NCI-H748 (cell line): ENCODE measurements around the gene MVD.

ENCODE experiments used
- DNase-seq: peaks from one replicate; lab custom pipeline; 2025; ENCODE audit not compliant: unreplicated experiment; lab: John Stamatoyannopoulos, UW

The MVD gene, protein sequence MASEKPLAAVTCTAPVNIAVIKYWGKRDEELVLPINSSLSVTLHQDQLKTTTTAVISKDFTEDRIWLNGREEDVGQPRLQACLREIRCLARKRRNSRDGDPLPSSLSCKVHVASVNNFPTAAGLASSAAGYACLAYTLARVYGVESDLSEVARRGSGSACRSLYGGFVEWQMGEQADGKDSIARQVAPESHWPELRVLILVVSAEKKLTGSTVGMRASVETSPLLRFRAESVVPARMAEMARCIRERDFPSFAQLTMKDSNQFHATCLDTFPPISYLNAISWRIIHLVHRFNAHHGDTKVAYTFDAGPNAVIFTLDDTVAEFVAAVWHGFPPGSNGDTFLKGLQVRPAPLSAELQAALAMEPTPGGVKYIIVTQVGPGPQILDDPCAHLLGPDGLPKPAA

DNA sequence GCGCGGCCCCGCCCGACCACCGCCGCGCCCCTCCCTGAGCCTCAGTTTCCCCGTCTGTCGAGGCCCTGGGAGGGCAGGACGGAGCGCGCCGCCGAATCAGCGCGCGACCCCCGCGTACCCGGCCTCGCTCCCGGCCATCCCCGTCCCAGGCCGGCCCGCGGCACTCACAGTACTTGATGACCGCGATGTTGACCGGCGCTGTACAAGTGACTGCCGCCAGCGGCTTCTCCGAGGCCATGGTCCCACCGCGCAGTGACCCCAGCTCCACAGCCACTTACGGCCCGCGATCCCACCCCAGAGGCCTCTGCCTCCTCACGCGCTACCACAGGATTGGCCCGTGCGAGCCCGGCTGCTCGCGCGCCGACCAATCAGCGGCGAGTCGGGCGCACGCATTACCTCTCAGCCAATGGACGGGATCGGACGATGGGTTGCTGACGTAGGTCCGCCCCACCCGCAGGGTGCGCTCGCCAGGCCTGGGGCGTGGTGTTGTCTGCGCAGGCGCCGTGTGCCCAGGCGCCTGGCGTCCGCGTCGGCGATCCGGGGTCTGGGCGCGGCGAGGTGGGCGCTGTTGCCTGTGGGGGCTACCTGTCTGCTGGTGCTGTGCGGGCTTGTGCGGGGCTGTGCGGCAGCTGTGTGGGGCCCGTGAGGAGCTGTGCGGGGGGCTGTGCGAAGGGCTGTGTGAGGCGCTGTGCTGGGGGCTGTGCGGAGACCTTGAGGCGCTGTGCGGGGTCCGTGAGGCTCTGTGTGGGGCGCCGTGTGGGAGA is at the start of gene MVD:
MVD (minus strand) TSS at position 249 of the 764 bp plus-strand sequence; CDS start at position 238, 11 bp downstream.
- peak; percentile 96 for DNase-seq

DNA sequence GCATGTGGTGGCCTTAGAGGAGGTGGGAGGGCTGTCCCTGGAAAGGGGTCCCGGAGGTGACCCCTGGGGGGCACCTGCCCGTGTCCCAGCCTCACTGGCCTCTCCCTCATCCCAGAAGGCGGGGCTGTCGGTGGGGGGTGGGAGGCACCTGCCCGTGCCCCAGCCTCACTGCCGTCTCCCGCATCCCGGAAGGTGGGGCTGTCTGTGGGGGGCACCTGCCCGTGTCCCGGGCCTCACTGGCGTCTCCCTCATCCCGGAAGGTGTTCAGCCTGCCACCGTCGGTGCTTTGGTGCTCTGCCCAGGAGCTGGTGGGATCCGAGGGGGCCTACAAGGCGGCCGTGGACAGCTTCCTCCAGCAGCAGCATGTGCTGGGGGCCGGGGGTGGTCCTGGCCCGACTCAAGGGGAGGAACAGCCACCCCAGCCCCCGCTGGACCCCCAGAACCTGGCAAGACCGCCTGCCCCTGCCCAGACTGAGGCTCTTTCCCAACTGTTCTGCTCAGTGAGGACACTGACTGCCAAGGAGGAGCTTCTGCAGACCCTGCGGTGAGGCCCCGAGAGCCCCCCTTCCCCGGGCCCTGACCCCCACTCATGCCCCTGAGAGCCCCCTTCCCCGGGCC is 49.6 kb upstream of the MVD start:
- DNase-seq: no peak

DNA sequence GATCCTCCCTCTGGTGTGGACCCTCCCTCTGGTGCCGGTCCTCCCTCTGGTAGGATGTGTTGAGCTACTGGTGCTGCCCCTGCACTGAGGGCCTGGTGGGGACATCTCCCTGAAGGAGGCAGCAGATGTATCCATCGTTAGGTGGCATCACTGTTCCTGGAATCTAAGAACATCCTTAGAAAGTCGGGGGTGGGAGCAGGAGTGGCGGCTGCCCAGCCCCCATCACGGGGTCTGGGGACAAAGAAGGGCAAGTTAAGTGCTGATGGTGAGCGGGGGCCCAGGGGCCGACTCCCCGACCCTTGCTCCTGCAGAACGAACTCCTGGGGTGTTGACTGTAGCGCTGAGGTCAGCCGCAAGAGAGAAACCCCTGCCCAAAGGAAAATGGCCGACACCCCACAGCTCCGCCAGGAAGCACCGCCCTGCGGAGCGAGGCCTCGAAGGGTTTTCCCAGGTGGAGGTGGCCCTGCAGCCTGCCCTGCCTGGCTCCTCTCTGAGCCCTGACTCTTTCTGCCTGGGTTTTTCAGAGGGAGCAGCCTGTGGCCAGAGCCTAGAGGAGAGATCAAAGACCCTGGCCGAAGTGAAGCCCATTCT is 49.0 kb upstream of the MVD start:
- DNase-seq: no peak

DNA sequence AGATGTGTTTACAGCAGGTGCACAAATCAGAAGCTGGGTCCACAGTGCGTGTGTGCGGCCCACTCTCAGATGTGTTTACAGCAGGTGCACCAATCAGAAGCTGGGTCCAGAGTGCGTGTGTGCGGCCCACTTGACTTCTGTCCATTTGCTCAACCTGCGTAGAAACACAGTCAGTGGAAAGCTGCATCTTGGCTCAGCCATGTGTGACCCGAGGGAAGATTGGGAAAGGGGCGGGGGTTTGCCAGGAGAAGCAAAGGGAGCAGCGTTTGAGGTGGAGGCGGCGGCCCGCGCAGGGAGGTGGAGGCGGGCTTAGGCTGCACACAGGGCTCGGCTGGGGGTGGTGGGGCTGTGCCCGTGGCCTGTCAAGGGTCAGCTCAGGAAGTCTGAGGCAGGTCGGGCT is 47.7 kb upstream of the MVD start:
- DNase-seq: no peak

DNA sequence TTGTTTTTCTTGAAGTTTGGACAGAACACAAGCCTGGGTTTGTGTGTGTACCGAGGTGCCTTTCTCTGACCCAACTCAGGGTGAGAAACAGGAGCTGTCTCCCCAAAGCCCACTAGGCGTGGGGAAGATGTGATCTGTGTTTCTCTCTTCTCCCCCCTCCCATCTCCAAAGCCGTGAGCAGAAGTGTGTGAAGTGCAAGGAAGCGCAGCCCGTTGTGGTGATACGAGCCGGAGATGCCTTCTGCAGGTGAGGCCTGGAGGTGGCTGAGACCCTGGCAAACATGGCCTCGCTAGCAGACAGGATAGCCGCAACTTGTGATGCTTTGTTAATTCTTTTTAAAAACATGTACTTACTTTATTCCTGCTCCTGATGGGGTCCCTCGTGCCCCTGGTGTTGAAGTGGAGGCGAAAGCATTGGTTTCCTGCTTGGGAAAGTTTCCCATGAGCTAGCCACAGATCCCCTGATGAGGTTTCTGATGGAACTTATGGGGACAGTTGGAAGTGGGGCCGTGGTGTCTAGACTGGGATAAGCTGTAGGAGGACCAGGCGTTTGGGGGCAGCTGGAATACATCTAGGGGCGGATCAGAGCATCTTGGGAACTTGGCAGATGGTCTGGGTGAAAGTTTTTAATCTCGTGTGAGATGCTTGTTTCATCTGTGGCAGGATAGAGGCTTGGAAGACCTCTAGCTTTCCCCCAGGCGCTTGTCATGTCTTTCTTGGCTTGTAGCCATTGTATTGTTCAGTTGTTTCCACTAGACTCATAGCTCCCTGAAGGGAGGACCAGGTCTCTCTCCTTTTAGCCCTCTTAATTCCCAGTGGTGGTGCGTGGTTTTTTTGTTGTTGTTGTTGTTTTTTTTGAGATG is 44.3 kb upstream of the MVD start:
- DNase-seq: no peak

DNA sequence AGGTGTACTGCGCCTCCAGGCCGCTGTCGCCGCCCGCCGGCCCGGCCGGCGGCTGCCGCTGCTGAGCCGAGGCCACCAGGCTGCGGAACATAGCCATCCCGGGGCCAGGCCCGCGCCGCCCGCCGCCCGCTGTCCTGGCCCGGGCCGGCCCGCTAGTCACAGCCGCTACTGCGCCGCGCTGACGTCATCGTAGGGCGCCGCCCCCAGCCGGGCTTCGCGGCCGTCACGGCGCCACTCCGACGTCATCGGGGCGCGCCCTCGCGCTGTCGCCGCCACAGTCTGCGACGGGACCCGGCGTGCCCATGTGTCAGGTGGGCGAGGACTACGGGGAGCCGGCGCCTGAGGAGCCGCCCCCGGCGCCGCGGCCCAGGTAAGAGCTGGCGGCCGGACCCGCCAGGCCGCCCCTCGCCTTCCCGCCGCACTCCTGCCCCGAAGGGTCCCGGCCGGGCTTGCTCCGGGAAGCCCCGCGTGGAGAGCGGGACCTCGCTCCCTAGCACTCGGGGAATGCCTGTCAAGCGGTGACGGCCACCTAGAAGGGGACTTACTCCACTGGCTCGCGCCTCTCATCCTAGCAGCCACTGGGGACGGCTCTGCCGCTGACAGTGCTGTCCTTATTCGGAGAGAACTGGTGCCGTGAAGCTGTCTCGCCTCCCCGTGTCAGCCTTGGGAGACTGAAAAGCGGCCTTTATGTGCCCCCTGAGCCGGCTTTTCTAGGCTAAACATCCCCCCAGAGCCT is 43.5 kb upstream of the MVD start, which contains the start of the genes CTU2 and RNF166:
CTU2 (plus strand) TSS at position 275 of the 736 bp plus-strand sequence; CDS start at position 303, 28 bp downstream.
RNF166 (minus strand) TSS at position 180 of the 736 bp plus-strand sequence; CDS start at position 97, 83 bp downstream.
- peak; percentile 84 for DNase-seq

DNA sequence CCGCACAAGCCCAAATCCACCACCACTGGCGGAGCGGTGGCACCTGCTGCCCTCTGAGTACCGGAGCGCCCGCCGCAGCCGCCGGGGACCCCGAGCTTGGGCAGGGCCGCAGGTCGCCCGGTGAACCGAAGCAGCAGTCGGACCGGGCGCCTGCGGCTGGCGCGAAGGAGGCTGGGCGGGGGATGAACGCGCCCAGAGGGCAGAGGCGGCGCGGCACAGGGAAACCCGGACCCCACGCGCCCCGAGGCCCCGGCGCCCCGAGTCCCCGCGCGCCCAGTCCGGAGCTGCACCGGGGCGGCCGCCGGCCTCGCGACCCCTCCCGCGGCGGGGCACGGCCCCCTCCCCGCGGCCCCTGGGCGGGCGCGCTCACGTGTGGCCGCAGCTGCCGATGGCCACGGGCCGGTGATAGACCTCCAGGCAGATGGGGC is 42.9 kb upstream of the MVD start:
- DNase-seq: peak; percentile 21

DNA sequence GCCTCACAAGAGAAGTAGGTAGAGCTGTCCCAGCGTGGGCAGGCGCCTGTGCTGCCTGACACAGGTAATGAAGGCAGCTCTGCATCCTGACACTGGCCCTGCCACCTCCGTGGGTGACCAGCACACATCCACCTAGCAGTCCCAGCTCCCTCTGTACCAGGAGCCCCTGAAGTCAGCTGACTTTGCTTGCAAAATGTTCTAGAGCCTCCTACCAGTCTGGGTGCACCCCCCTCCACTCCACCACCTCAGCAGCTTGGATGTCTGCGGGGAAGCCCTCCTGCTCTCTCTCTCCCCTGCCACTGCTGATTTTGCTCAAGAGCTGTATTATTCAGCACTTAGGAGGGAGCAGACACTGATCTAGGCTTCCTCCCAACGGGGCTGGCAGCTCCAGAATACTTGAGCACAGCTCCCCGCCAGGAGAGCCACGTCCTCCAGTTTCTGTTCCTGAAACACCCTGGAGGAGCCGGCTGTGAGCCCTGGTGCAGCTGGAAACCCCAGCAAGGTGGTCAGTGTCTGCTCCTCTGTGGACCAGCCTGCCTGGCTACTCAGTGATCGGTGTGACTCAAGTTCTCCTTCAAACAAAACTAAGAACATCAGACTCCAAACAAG is 42.3 kb upstream of the MVD start:
- no peak for DNase-seq

DNA sequence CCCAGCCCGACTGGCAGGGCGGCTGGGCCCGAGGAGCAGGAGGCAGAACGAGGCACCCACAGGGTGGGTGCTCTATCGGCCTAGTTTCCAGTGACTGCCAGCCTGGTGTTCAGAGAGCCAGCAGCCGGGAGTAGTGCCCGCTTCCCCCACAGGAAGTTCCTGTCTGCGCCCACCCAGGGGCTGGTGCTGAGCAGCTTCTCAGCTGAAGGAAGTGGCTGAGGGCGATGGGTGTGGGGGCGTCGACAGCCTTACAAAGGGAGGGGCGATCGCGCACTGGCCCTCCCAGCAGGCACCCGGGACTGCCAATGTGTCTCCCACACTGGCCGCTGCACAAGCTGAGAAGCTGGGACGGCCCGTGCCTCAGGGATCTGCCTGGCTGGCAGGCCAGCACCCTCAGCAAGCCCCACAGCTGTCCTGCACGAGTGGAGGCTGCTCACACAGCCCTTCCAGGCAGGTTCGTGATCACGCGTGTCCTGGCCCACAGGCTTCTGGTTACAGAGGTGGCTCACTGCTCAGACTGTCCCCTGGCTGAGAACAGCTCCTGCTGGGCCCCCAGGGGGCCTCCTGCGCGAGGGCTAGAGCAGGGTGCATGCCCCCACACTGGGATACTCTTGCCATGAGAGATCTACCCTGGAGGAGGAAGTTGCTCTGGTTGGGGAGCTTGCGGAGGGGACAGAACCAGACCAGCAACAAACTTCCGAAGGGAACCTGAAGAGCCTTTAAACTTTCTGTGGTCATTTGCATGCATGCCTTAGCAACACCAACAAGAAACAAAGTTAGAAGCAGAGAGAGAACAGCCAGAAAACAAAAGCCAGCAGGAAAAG is 40.8 kb upstream of the MVD start:
- no peak for DNase-seq

DNA sequence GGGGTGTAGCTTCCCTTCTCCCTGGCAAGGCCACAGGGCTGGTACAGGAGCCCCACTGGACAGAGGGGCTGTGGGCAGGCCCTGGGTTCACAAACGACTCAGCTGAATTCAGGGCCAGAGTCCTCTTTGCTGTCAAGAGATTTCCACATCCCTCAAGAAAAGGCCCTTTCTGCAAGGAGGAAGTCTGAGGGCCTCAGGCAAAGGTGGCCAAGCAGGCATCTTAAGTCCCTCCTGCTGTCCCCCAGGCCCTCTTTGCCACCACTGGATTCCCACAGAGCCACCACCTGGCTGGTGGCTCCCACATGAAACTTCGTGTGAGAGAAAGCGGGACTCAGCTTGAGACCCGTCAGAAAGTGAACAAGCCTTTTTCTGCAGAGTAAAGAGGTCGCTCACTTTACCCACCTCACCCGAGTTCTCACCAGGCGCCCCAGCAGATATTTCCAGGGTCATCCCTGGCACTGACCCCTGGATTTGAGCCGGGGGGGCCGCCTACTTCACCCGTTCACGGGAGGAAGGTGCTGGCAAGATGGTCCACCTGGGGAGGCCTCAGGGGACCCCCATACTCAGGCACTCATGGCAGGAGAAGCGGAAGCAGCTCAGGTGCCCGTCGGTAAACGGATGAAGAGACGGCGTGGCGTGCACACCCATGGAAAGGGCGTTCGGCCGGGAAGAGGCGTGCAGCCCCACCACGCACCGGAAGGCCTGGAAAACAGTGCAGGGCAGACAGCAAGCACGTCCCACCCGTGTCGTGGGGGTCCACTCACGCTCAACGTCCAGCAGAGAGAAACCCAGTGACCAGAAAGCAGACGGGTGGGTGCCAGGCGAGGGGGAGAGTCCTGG is 39.7 kb upstream of the MVD start:
- no peak for DNase-seq

DNA sequence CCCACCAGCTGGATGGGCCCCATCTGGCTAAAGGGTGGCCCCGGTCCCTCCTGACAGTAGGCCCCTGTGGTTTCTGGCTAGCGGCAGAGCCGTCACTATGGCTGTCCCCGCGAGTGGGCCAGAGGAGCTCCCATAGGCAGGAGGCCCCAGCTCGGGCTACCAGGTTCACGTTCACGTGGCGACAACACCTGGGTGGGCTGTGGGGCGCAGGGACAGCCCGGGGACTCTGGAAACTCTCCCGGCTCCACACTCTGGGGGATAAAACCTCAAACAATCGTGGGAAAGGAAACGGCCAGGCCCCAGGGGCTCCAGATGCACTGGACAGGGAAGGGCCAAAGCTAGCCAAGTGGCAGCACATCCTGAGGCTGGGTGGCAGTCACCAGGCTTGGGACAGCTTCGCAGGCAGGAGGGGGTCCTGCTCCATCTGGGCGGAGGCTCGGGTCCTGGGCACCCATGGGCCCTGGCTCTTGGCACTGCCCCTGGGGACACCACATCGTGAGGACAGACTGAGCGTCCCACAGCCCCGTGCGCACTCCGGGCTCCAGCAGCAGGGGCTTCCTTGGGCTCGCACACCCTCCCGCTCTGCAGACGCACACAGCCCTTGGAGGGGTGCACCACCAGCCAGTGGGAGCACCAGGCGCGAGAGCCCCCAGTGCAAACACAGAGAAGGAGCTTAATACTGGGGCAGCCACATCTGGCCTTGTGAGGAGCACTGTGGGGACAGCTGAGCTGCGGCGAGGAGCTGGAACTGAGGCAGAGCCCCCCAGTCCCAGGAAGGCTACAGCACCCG is 38.9 kb upstream of the MVD start:
- DNase-seq: no peak

DNA sequence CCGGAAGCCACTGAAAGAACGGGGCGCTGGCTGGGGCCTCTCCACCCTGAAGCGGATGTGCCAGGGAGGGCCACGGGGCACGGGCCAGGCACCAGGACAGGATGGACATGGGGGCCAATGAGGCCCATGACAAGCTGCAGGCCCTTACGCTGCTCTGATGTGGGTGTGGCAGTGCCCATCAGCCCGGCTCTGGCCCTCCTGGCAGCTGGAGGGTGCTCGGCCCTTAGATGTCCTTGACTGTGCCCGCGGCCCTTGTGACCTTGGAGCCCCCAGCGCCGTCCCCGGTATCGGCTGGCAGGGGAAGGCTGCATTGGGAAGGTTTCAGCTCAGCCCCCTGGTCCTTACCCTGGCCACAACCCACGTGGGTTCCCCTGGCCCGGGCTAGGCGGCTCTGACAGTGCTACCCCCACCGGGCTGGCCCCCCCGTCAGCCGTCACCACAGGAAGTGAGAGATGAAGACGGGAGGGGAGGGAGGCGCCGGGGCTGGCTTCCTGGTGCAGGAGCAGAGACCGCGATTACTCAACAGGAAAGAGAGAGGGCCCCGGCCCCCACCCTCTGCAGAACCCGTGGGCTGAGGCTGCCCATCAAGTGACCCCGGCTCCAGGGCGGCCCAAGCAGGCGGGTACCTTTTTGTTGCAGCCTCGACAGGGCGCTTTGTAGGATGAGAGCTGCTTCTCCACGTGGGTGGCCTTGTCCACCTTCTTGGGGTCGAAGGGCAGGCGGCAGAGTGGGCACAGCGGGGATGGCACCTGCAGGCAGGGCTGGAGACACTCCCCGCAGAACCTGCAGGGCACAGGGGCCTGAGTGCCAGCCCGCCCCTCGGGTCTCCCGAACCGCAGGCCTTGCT is 38.0 kb upstream of the MVD start:
- no peak for DNase-seq

DNA sequence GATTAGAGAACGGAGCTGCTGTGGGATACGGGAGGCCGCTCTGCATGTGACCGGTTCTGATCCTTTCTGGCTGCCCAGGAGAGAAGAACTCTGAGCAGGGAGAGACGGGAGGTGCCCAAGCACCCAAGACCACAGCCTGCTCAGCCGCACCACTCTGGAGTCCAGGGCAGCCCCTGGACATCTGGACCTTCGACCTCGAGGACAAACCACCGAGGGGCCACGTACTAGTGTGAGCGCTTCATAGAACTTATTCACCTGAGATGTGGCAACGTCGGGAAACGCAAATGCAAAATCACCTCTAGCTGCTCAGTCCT is 37.4 kb upstream of the MVD start:
- no peak for DNase-seq

DNA sequence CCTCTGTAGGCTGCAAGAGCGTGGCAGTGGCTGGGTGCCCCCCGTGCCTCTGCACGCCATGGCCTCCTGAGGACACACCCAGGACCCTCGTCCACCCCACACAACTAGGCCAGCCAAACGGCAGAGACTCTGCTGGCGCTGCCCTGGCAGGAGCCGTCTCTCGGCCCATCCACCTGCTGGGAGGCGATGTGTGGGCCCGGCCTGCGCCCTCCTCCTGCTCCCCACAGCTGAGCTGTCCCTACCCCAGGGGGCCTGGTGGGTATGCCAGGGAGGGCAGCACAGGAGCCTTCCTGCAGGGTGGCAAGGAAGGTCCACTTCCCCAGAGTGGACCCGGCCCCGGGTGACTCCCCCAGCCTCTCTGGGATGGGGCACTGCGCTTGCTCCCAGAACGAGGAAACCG is 36.3 kb upstream of the MVD start:
- DNase-seq: no peak

DNA sequence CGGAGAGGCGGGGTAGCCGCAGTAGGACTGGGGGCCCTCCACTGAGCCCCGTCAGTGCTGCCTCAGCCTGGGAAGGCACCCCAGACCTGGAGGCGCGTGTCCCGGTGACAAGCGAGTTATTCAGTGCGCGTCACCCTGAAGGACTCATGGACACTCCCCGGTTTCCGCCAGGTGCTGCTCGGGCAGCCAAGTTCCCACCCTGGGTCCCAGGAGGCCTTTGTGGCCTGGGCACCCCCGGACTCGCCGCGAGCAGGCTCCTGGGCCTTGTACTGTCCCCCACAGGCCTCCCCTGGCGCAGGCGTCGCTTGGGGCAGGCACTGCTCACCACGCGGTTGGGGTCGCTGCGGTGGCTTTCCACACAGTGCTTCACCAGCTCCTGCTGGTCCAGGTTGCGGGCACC is 35.8 kb upstream of the MVD start:
- DNase-seq: no peak
